HEK293 (cell line): Measurements from ENCODE around the gene NDOR1.

Experiments used
- CTCF ChIA-PET: fragments of 350-600 bp; formaldehyde crosslinking; extraction: SDS; loops from one replicate; lab custom pipeline; 2021; ENCODE audit warnings: antibody characterized with exemption; lab: Yijun Ruan, JAX
- POLR2A ChIA-PET: fragments of 300-600 bp; formaldehyde crosslinking; extraction: SDS; loops from one replicate; lab custom pipeline; 2020; ENCODE audit warnings: antibody characterized with exemption, inconsistent platforms; lab: Yijun Ruan, JAX
- H3K27ac ChIP-seq: fragments of 200-500 bp; sonication (Bioruptor generic); 2 replicates; pipeline ENCODE4 v1.5.1; 2014; ENCODE audit warnings: low read depth, low read length, control low read depth, inconsistent platforms; ENCODE audit errors: extremely low read depth
- H3K36me3 ChIP-seq, 2 experiments: fragments of 200-500 bp in 1 of 2; sonication (Bioruptor generic) in 1 of 2; 1 replicate in 1 of 2; 2 replicates in 1 of 2; pipeline ENCODE4 v1.5.1; 2014 to 2017; ENCODE audit warnings: inconsistent platforms in 2 of 2, low read length in 2 of 2; ENCODE audit not compliant: control insufficient read depth in 2 of 2, insufficient read depth in 1 of 2
- H3K4me1 ChIP-seq: fragments of 200-500 bp; sonication (Bioruptor generic); 2 replicates; pipeline ENCODE4 v1.5.1; 2014; ENCODE audit warnings: mild to moderate bottlenecking, low read length, inconsistent platforms; ENCODE audit not compliant: control insufficient read depth, insufficient read depth
- H3K4me3 ChIP-seq: 2 replicates; pipeline ENCODE4 v1.5.1; 2011; ENCODE audit warnings: low read depth, mild to moderate bottlenecking, control low read depth, low read length, moderate library complexity
- H3K9me3 ChIP-seq: fragments of 200-500 bp; sonication (Bioruptor generic); 2 replicates; pipeline ENCODE4 v1.5.1; 2014; ENCODE audit warnings: low read depth, low read length, inconsistent platforms; ENCODE audit not compliant: control insufficient read depth, insufficient read depth
- KLF9 ChIP-seq: fragments of 450-650 bp; formaldehyde crosslinking; IDR thresholded peaks from 2 replicates; pipeline ENCODE4 v1.5.1; 2016; ENCODE audit warnings: missing biosample characterization, missing genetic modification characterization, low read depth
- PRDM6 ChIP-seq: fragments of 450-650 bp; formaldehyde crosslinking; IDR thresholded peaks from 2 replicates; pipeline ENCODE4 v1.5.1; 2017; ENCODE audit warnings: missing biosample characterization, missing genetic modification characterization
- SCRT1 ChIP-seq: fragments of 450-650 bp; formaldehyde crosslinking; IDR thresholded peaks from 2 replicates; pipeline ENCODE4 v1.5.1; 2016; ENCODE audit warnings: missing biosample characterization, missing genetic modification characterization, borderline replicate concordance
- ZBTB48 ChIP-seq: fragments of 450-650 bp; formaldehyde crosslinking; IDR thresholded peaks from 2 replicates; pipeline ENCODE4 v1.5.1; 2016; ENCODE audit warnings: missing biosample characterization, missing genetic modification characterization
- ZNF112 ChIP-seq: fragments of 450-650 bp; formaldehyde crosslinking; IDR thresholded peaks from 2 replicates; pipeline ENCODE4 v1.5.0; 2017; ENCODE audit warnings: missing biosample characterization, missing genetic modification characterization
- ZNF18 ChIP-seq: fragments of 450-650 bp; formaldehyde crosslinking; IDR thresholded peaks from 2 replicates; pipeline ENCODE4 v1.5.1; 2016; ENCODE audit warnings: missing biosample characterization, missing genetic modification characterization
- ZNF398 ChIP-seq: fragments of 450-650 bp; formaldehyde crosslinking; IDR thresholded peaks from 2 replicates; pipeline ENCODE4 v1.5.1; 2017; ENCODE audit warnings: missing biosample characterization, missing genetic modification characterization
- ZNF48 ChIP-seq: fragments of 450-650 bp; formaldehyde crosslinking; IDR thresholded peaks from 2 replicates; pipeline ENCODE4 v1.5.1; 2016; ENCODE audit warnings: missing biosample characterization, missing genetic modification characterization
- ZNF488 ChIP-seq: fragments of 450-650 bp; formaldehyde crosslinking; IDR thresholded peaks from 2 replicates; pipeline ENCODE4 v1.5.1; 2016; ENCODE audit warnings: missing biosample characterization, missing genetic modification characterization
- ZNF501 ChIP-seq: fragments of 450-650 bp; formaldehyde crosslinking; IDR thresholded peaks from 2 replicates; pipeline ENCODE4 v1.5.1; 2016; ENCODE audit warnings: missing biosample characterization, missing genetic modification characterization
- ZNF692 ChIP-seq: fragments of 450-650 bp; formaldehyde crosslinking; IDR thresholded peaks from 2 replicates; pipeline ENCODE4 v1.5.1; 2016; ENCODE audit warnings: missing biosample characterization, missing genetic modification characterization
- ZSCAN30 ChIP-seq: fragments of 450-650 bp; IDR thresholded peaks from 2 replicates; pipeline ENCODE4 v1.5.1; 2018; ENCODE audit warnings: missing biosample characterization, mild to moderate bottlenecking, missing genetic modification characterization, moderate library complexity

Gene NDOR1

GRCh38 chr9:137251490-137252268 lies 46.2 kb downstream of the NDOR1 start:
- TF ChIP-seq SCRT1 = no peak
- TF ChIP-seq PRDM6 (tag by site-specific recombination) = no peak
- no peak for TF ChIP-seq ZNF18 (tag by site-specific recombination)
- no peak for TF ChIP-seq ZNF398 (tag by site-specific recombination)
- no peak for TF ChIP-seq ZNF112
- no peak for TF ChIP-seq ZNF692
- no peak for TF ChIP-seq ZSCAN30
- no peak for TF ChIP-seq ZNF488
- no peak for TF ChIP-seq ZNF501 (tag by site-specific recombination)
- no peak overlapping the region for H3K4me3 ChIP-seq
- no peaks in the 10 kb centered on the region for H3K9me3 ChIP-seq
- no peak overlapping the region for H3K27ac ChIP-seq
- peaks cover 0 to 8% of the 10 kb centered on the region in 2 experiments; a peak in 2 of 3 replicates for H3K36me3 ChIP-seq
- H3K4me1 ChIP-seq = peaks cover 5% of the 10 kb centered on the region; the same call in 1 of the 2 replicates
- ChIA-PET POLR2A (interaction anchor here (0.6 to 9.1 kb wide), 4 partner anchors 10 to 723 kb away, joined by 3 to 336 read pairs (median 4); partner anchors contain the start of gene TUBB4B), CTCF (interaction anchor here (0.8 to 0.9 kb wide), 2 partner anchors 13 to 205 kb away, joined by 4 to 5 read pairs; partner anchors contain the start of gene NPDC1)

GRCh38 chr9:137252555-137253506 lies 47.3 kb downstream of the NDOR1 start:
- ChIA-PET CTCF (interaction anchor here (0.6 to 5.2 kb wide), 6 partner anchors 8 to 250 kb away, joined by 4 to 45 read pairs (median 8); partner anchors contain the start of gene NPDC1), POLR2A (interaction anchor here (0.6 to 9.1 kb wide), 6 partner anchors 9 to 169 kb away, joined by 3 to 336 read pairs (median 4); partner anchors contain the start of genes MAN1B1, RNF224 and TUBB4B)
- Histone ChIP-seq H3K4me1 (peaks cover 5% of the 10 kb centered on the region; the same call in 1 of the 2 replicates), H3K4me3 (no peak overlapping the region), H3K27ac (no peak overlapping the region), H3K36me3 (peaks cover 3 to 13% of the 10 kb centered on the region in 2 experiments), H3K9me3 (no peaks in the 10 kb centered on the region)
- TF ChIP-seq ZNF48 (tag by site-specific recombination) (no peak), ZBTB48 (tag by site-specific recombination) (peak; percentile 17; the same call in 1 of the 2 replicates), KLF9 (tag by site-specific recombination) (peak; percentile 49)
